ENCODE results near the gene ARHGEF26.

Gene ARHGEF26

GRCh38 chr3:154102225-154102624 is 19.0 kb upstream of the ARHGEF26 start:
- TF ChIP-seq CTCF (IDR thresholded peaks at IDR 0.05; ENCODE audit: low read length, missing control alignments), result no peak
- no peak overlapping the region for H3K4me3 ChIP-seq (replicated peaks; ENCODE audit: low read depth, low read length)
- no peak for DNase-seq (ENCODE audit: low read depth)

- TF ChIP-seq CTCF (IDR thresholded peaks at IDR 0.05; ENCODE audit: low read length, missing control alignments), result no peak
- H3K4me3 ChIP-seq (replicated peaks; ENCODE audit: low read depth, low read length), result no peak overlapping the region
- DNase-seq (ENCODE audit: low read depth), result no peak
Measured at GRCh38 chr3:154105218-154105975, 15.8 kb upstream of the ARHGEF26 start.

GRCh38 chr3:154111365-154111935 is 9.7 kb upstream of the ARHGEF26 start:
- H3K4me3 ChIP-seq (replicated peaks; ENCODE audit: low read depth, low read length), result no peak overlapping the region
- DNase-seq (ENCODE audit: low read depth), result no peak
- TF ChIP-seq CTCF (IDR thresholded peaks at IDR 0.05; ENCODE audit: low read length, missing control alignments), result no peak

GRCh38 chr3:154112146-154112852 is 8.9 kb upstream of the ARHGEF26 start:
- no peak for TF ChIP-seq CTCF (IDR thresholded peaks at IDR 0.05; ENCODE audit: low read length, missing control alignments)
- H3K4me3 ChIP-seq (replicated peaks; ENCODE audit: low read depth, low read length), result no peak overlapping the region
- no peak for DNase-seq (ENCODE audit: low read depth)

- no peak for TF ChIP-seq CTCF (IDR thresholded peaks at IDR 0.05; ENCODE audit: low read length, missing control alignments)
- no peak overlapping the region for H3K4me3 ChIP-seq (replicated peaks; ENCODE audit: low read depth, low read length)
- no peak for DNase-seq (ENCODE audit: low read depth)
Measured at GRCh38 chr3:154113609-154114008, 7.6 kb upstream of the ARHGEF26 start.

GRCh38 chr3:154115332-154115731 is 5.9 kb upstream of the ARHGEF26 start:
- DNase-seq (ENCODE audit: low read depth), result no peak
- TF ChIP-seq CTCF (IDR thresholded peaks at IDR 0.05; ENCODE audit: low read length, missing control alignments), result no peak
- H3K4me3 ChIP-seq (replicated peaks; ENCODE audit: low read depth, low read length), result no peak overlapping the region
